PC-3 (cell line): Measurements from ENCODE around the gene AGAP1. TPM values are rescaled to one million over a fixed set of nuclear protein-coding genes. Genes with fewer than 3 reads are reported as not detected.

Source experiments
- ATAC-seq: fragments of 200-7000 bp; cut with Tn5 transposase; 2 replicates; pipeline ENCODE4 v1.9.1; 2020; ENCODE audit warnings: mild to moderate bottlenecking, moderate library complexity
- BruUV-seq: library from RNA; stranded (reverse); fragments of 400-500 nt; replicated peaks from 2 replicates; lab custom pipeline; 2021; lab: Mats Ljungman, UMichigan
- CTCF ChIA-PET: fragments of 300-600 bp; sonication (Branson Sonifier 250); formaldehyde crosslinking; loops from one replicate; lab custom pipeline; 2022; ENCODE audit warnings: antibody characterized with exemption; lab: Charles Lee
- POLR2A ChIA-PET: fragments of 300-600 bp; sonication (Branson Sonifier 250); formaldehyde crosslinking; loops from one replicate; lab custom pipeline; 2022; ENCODE audit warnings: antibody characterized with exemption; ENCODE audit not compliant: unreplicated experiment; lab: Charles Lee
- DNase-seq: peaks from one replicate; pipeline ENCODE4 v3.0.0-alpha.2; 2015
- H2AFZ ChIP-seq: fragments of 300-600 bp; sonication (generic); 2 replicates; pipeline ENCODE4 v1.6.0; 2016; ENCODE audit warnings: antibody characterized with exemption, low read length
- H3F3A ChIP-seq: fragments of 300-600 bp; sonication (generic); one replicate; pipeline ENCODE4 v1.6.0; 2017; ENCODE audit warnings: antibody characterized with exemption, low read length, control low read depth, mild to moderate bottlenecking; ENCODE audit not compliant: unreplicated experiment
- H3K27ac ChIP-seq: fragments of 300-600 bp; sonication (generic); 2 replicates; pipeline ENCODE4 v1.5.1; 2016; ENCODE audit warnings: mild to moderate bottlenecking, low read length
- H3K27me3 ChIP-seq: fragments of 300-600 bp; sonication (generic); 2 replicates; pipeline ENCODE4 v1.6.1; 2016; ENCODE audit warnings: low read length, mixed read lengths
- H3K36me3 ChIP-seq: fragments of 300-600 bp; sonication (generic); 2 replicates; pipeline ENCODE4 v1.6.1; 2016; ENCODE audit warnings: low read depth, mixed run types, low read length, mixed read lengths
- H3K4me1 ChIP-seq: fragments of 300-600 bp; sonication (generic); 2 replicates; pipeline ENCODE4 v1.5.1; 2016; ENCODE audit warnings: low read length; ENCODE audit not compliant: insufficient read depth
- H3K4me2 ChIP-seq: fragments of 300-600 bp; sonication (generic); 2 replicates; pipeline ENCODE4 v1.6.0; 2016; ENCODE audit warnings: low read length
- H3K4me3 ChIP-seq: fragments of 300-600 bp; sonication (generic); 2 replicates; pipeline ENCODE4 v1.5.1; 2016; ENCODE audit warnings: mild to moderate bottlenecking, low read length, mixed read lengths
- H3K79me2 ChIP-seq: fragments of 300-600 bp; sonication (generic); 2 replicates; pipeline ENCODE4 v1.6.1; 2017; ENCODE audit warnings: low read length, mixed read lengths
- H3K9ac ChIP-seq: fragments of 300-600 bp; sonication (generic); 2 replicates; pipeline ENCODE4 v1.6.0; 2016; ENCODE audit warnings: mild to moderate bottlenecking, low read length
- H3K9me2 ChIP-seq: fragments of 300-600 bp; sonication (generic); replicated peaks from 2 replicates; pipeline ENCODE4 v1.6.1; 2016; ENCODE audit warnings: mixed run types, low read length, mixed read lengths
- H3K9me3 ChIP-seq: fragments of 300-600 bp; sonication (generic); 2 replicates; pipeline ENCODE4 v1.6.1; 2016; ENCODE audit warnings: low read length, mixed read lengths
- H4K20me1 ChIP-seq: fragments of 300-600 bp; sonication (generic); 2 replicates; pipeline ENCODE4 v1.6.1; 2016; ENCODE audit warnings: low read length, mixed read lengths
- CTCF ChIP-seq: fragments of 300-600 bp; sonication (generic); conservative IDR thresholded peaks from 2 replicates; pipeline ENCODE4 v1.5.1; 2017; ENCODE audit warnings: antibody characterized with exemption, low read depth, mild to moderate bottlenecking, low read length
- EZH2 ChIP-seq: fragments of 300-600 bp; sonication (generic); IDR thresholded peaks from one replicate; pipeline ENCODE4 v1.6.1; 2017; ENCODE audit warnings: antibody characterized with exemption, mild to moderate bottlenecking, low read length; ENCODE audit not compliant: unreplicated experiment
- EZH2phosphoT487 ChIP-seq: fragments of 300-600 bp; sonication (generic); IDR thresholded peaks from 2 replicates; pipeline ENCODE4 v1.6.1; 2018; ENCODE audit warnings: mild to moderate bottlenecking, antibody characterized with exemption, low read length, borderline replicate concordance
- intact Hi-C: fragments of 100-400 bp; cut with micrococcal nuclease; formaldehyde crosslinking; loops from 2 replicates; pipeline ENCODE4 v1.9.0; 2023
- total RNA-seq: library from RNA; depleted of rRNA; stranded (reverse); fragments of >200 nt; gene quantifications from 2 replicates; pipeline ENCODE4 v1.2.3, GENCODE V29; 2014

Gene AGAP1
- total RNA-seq, 1 experiment from 2014 or later: 31.0 TPM

DNA sequence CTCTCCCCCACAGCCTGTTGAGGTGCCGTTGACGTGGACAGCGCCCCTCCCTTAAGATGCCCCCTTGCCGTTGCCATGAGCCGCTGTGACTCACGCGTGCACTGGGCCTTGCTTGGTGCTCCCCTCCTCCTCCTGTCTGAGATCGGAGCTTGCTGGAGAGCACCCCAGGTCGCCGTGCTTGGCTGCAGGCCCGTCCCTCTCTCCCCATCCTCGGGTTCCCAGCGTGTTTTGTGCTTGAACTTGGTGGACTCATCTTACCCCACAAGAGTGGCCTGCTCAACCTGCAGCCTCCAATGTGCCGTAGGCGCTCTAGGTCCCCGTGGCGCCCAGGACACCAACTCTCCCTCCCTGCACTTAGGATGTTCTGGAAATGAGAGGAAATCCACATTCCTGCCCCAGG lies 634.5 kb downstream of the AGAP1 start:
- TF ChIP-seq CTCF: no peak
- TF ChIP-seq EZH2: no peak
- no peak for TF ChIP-seq EZH2phosphoT487
- H4K20me1 ChIP-seq: no peaks in the 10 kb centered on the region
- ChIA-PET POLR2A (no interaction called here), CTCF (no interaction called here)
- H2AFZ ChIP-seq: no peak overlapping the region
- no peak overlapping the region for H3K27ac ChIP-seq
- BruUV-seq: no TSS peak
- no peaks in the 10 kb centered on the region for H3K79me2 ChIP-seq
- no peak for DNase-seq
- H3K4me3 ChIP-seq: no peak overlapping the region
- H3F3A ChIP-seq: no peaks in the 10 kb centered on the region
- no peaks in the 10 kb centered on the region for H3K9me2 ChIP-seq
- H3K4me1 ChIP-seq: peaks cover 9% of the 10 kb centered on the region; the same call in 1 of the 2 replicates
- no peaks in the 10 kb centered on the region for H3K27me3 ChIP-seq
- no peak overlapping the region for H3K9ac ChIP-seq
- H3K9me3 ChIP-seq: no peaks in the 10 kb centered on the region
- no peaks in the 10 kb centered on the region; the same call in 1 of the 2 replicates for H3K36me3 ChIP-seq
- H3K4me2 ChIP-seq: no peak overlapping the region
- ATAC-seq: no peak
- intact Hi-C loops: no loop called here

DNA sequence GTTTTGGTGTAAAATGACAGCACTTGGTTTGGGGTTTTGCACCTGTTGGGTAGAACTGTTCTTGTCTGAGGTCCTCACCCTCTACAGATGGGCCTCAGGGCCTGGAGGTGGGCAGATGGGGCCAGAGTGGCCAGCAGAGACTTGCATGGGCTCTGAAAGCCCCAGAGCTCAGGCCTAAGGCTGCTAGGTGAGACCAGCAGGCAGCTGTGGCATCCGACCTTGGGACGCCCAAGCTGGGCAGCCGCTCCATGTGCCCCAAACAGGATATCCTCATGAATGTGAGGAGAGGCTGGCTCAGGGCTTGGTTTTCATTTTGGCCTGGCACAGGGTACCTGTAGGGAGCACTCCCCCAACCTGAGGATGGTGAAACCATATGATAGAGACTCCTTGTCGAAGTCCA lies 636.1 kb downstream of the AGAP1 start:
- Histone ChIP-seq H3K4me2 (no peak overlapping the region), H3K9me3 (no peaks in the 10 kb centered on the region), H3K36me3 (no peaks in the 10 kb centered on the region; the same call in 1 of the 2 replicates), H3K4me3 (no peak overlapping the region), H3F3A (no peaks in the 10 kb centered on the region), H3K27ac (no peak overlapping the region), H3K4me1 (peaks cover 9% of the 10 kb centered on the region; the same call in 1 of the 2 replicates), H3K79me2 (no peaks in the 10 kb centered on the region), H3K9me2 (no peaks in the 10 kb centered on the region), H4K20me1 (no peaks in the 10 kb centered on the region), H2AFZ (no peak overlapping the region), H3K27me3 (no peaks in the 10 kb centered on the region), H3K9ac (no peak overlapping the region)
- DNase-seq (no peak), ATAC-seq (no peak)
- CTCF ChIA-PET: no interaction called here
- no TSS peak for BruUV-seq
- intact Hi-C loops: no loop called here
- TF ChIP-seq EZH2phosphoT487 (no peak), EZH2 (no peak), CTCF (no peak)
- POLR2A ChIA-PET: no interaction called here

- no peaks in the 10 kb centered on the region for H3K27me3 ChIP-seq
- TF ChIP-seq CTCF (no peak), EZH2 (no peak), EZH2phosphoT487 (no peak)
- DNase-seq (no peak), ATAC-seq (no peak)
- no peaks in the 10 kb centered on the region for H4K20me1 ChIP-seq
- no peak overlapping the region for H3K4me3 ChIP-seq
- no peak overlapping the region for H3K27ac ChIP-seq
- H3K9ac ChIP-seq: no peak overlapping the region
- no peaks in the 10 kb centered on the region for H3K36me3 ChIP-seq
- no peak overlapping the region for H3K4me2 ChIP-seq
- BruUV-seq: no TSS peak
- peaks cover 9% of the 10 kb centered on the region; the same call in 1 of the 2 replicates for H3K4me1 ChIP-seq
- H3F3A ChIP-seq: no peaks in the 10 kb centered on the region
- no peaks in the 10 kb centered on the region for H3K9me3 ChIP-seq
- ChIA-PET POLR2A (no interaction called here), CTCF (no interaction called here)
- H2AFZ ChIP-seq: no peak overlapping the region
- H3K79me2 ChIP-seq: no peaks in the 10 kb centered on the region
- intact Hi-C loops: no loop called here
- H3K9me2 ChIP-seq: no peaks in the 10 kb centered on the region
Measured at GRCh38 chr2:236130349-236130998, 636.6 kb downstream of the AGAP1 start.
